GM12865 (cell line): Measurements from ENCODE around the gene ZNF350.
"Not testable (repeated sequence)": the region's sequence is repeated elsewhere in the genome, so short reads cannot be mapped to it uniquely, and the experiment has no call there.

Experiments
- DNase-seq: peaks from one replicate; pipeline ENCODE4 v3.0.0; 2010; ENCODE audit warnings: low read depth
- H3K4me3 ChIP-seq: 2 replicates; pipeline ENCODE4 v1.5.1; 2011; ENCODE audit warnings: mild to moderate bottlenecking, low read depth, low read length, control low read depth
- TF ChIP-seq, protein P1 (sequence below): IDR thresholded peaks from 2 replicates; pipeline ENCODE4 v1.5.1; 2011; ENCODE audit warnings: low read length, control low read depth, low read depth, inconsistent platforms; ENCODE audit not compliant: insufficient read depth; ENCODE audit errors: missing control alignments

ZNF350 gene

DNA sequence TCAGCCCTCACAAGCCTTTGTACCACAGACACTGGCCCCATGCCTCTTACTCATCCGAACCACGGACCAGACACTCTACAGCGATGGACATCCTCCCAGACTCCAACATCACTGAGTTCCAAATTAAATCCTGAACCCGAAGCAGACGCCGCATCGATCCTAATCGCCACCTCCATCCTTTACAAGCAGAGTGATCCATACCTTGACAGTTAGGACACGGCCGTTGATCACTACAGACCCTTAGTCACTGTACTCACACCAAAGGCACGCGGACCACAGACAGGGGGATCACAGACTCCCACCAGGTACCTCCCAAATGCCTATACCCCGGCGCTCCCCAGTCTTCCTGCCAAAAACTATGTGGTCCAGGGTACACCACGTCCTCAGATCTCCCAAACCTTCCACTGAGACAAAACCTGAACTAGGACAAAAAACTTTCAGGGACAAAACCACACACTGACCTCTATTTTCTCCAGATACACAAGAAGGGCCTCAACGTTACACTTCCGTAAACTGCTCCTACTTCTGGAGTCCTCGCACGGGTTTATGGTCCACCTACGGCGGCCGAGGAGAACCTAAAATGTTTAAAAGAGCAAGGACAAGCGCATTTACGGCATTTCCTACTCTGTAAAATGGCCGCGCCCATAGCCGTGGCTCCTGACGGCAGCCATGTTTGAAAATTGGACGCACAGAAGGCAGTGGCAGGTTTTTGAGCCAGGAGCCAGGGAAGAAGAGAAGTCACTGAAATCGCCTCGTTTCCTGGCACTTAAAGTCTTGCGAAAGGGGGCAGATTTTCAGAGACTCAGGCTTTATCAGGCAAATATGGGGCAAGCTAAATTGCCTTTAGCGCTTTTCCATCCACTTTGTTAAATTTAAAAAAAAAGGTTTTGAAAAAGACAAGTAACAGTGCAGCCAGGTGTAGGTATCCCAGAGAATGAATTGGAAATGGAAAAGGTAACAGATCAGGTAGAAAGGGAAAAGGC is at the start of gene ZNF350:
Gene ZNF350, minus strand, starts transcription at position 532 of the 983 bp plus-strand sequence. CDS start 12,480 bp downstream, outside the sequence.
- TF ChIP-seq, protein P1, sequence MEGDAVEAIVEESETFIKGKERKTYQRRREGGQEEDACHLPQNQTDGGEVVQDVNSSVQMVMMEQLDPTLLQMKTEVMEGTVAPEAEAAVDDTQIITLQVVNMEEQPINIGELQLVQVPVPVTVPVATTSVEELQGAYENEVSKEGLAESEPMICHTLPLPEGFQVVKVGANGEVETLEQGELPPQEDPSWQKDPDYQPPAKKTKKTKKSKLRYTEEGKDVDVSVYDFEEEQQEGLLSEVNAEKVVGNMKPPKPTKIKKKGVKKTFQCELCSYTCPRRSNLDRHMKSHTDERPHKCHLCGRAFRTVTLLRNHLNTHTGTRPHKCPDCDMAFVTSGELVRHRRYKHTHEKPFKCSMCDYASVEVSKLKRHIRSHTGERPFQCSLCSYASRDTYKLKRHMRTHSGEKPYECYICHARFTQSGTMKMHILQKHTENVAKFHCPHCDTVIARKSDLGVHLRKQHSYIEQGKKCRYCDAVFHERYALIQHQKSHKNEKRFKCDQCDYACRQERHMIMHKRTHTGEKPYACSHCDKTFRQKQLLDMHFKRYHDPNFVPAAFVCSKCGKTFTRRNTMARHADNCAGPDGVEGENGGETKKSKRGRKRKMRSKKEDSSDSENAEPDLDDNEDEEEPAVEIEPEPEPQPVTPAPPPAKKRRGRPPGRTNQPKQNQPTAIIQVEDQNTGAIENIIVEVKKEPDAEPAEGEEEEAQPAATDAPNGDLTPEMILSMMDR: no peak
- H3K4me3 ChIP-seq: peak within 1 kb of the TSS; percentile 74
- peak; percentile 95 for DNase-seq

GRCh38 chr19:52034051-52034728 is 47.5 kb upstream of the ZNF350 start:
- H3K4me3 ChIP-seq: no peak overlapping the region
- TF ChIP-seq, protein P1: no peak
- DNase-seq: no peak

- DNase-seq: no peak
- TF ChIP-seq, protein P1: no peak
- peak overlapping the region; percentile 64 for H3K4me3 ChIP-seq
These were observed 42.1 kb upstream of the ZNF350 start for GRCh38 chr19:52028780-52029123.

DNA sequence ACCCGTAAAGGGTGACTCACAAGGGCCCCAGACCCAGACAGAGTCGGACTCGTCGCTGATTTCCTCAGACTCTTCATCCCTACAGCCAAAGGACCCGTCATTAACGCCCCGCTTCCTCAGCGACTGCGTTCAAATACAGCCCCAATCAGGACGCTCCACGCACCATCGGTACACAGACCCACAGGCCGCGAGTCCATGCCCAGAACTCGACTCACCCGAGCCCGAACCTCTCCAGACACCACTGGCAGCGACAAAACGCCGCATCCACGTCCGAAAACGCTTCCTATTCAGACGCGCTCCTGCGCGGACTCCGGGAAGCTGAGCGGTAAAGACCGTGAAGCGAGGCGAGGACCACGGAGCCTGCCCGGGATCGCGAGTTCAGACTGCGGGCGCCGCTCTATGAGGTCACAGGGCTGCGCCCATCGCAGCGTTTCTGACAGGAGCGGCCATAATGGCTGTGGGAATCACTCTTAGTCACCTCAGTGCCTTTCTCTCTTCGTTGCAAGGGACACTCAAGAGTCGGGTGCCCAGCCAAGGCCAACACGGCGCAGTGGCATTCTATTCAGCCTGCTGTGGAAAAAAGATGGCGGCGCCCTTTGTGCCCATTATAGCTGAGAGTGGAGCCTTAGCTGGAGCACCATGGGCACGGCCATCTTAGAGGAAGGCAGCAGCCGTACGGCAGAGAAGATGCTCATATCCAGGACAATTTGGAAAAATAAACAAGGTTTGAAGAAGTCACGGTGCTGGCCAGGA is 41.6 kb upstream of the ZNF350 start, which contains the start of gene ZNF614:
Gene ZNF614, minus strand, starts transcription at position 353 of the 753 bp plus-strand sequence. CDS start 2,634 bp downstream, outside the sequence.
- peak; percentile 91 for DNase-seq
- TF ChIP-seq, protein P1: no peak
- peak within 1 kb of the TSS; percentile 64 for H3K4me3 ChIP-seq

GRCh38 chr19:52026255-52026990 is 39.8 kb upstream of the ZNF350 start:
- not testable (repeated sequence) for DNase-seq, H3K4me3 ChIP-seq

- not testable (repeated sequence) for H3K4me3 ChIP-seq
These were observed 37.8 kb upstream of the ZNF350 start for GRCh38 chr19:52024478-52024877.

DNA sequence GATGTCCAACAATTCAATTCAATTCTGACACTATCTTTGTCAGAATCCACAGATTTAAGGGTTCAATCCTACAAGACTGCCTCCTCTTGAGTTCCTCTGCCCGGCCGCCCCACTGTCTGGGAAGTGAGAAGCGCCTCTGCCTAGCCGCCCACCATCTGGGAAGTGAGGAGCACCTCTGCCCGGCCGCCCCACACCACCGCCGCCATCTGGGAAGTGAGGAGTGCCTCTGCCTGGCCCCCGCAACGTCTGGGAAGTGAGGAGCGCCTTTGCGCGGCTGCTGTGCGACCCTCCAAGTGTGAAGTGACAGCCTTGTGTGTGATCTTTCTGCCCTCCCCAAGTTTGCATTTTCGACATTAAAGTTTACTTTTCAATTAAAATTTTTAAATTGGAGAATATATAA is 35.6 kb upstream of the ZNF350 start:
- TF ChIP-seq, protein P1: no peak
- no peak for DNase-seq
- no peak overlapping the region for H3K4me3 ChIP-seq

More at GRCh38 chr19:52024478-52024877, 37.8 kb upstream of the ZNF350 start:
- DNase-seq: not testable (repeated sequence)
